HG02884 (cell line): ENCODE measurements around the gene RMC1.
"Not testable (repeated sequence)": the region's sequence is repeated elsewhere in the genome, so short reads cannot be mapped to it uniquely, and the experiment has no call there.

Experiments used
- ATAC-seq: cut with Tn5 transposase; IDR thresholded peaks from one replicate; pipeline ENCODE4 v1.9.1; 2021; ENCODE audit warnings: mild to moderate bottlenecking, moderate library complexity; ENCODE audit not compliant: unreplicated experiment

RMC1 gene

DNA sequence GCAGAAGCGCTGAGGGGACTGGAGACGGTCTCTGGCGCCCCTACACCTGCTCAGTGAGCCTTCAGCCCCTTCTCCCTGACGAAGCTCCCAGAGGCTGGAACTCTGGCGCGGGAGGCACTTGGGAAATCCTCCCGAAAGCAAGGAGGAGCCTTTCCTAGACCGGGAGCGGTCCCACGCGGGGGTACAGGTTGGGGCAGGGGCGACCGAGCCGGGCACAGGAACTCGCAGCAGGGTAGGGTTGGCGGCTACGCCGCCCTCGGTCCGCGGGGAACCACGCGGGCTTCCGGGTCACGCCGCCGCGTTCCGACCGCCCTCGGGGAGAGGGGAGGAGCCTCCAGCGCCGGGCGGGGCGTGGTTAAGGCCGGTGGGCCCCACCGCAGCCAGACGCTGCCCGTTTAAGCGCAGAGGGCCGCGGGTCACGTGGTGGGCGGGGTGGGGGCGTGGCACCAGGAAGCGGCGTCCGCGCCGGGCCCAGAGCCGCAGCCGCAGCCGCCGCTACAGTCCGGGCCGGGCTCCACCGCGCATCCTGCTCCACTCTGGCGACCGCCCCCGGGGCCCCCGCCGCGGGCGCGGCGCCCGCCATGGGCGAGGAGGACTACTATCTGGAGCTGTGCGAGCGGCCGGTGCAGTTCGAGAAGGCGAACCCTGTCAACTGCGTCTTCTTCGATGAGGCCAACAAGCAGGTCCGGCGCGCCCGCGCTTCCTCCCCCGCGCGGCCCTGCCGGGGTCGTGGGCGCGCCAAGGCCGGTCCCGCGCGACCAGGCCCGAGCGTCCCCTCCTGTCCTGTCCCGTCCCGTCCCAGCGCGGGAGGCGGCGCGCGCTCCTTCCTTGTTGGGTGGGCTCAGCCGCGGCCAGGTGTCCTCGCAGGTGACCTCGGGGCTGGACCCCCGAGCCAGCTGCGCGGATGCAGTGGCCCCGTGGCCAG lies at the start of gene RMC1:
Gene RMC1, plus strand, starts transcription at position 474 of the 925 bp plus-strand sequence. Its CDS starts 108 bp downstream, at position 582.
- peak; percentile 67 for ATAC-seq

DNA sequence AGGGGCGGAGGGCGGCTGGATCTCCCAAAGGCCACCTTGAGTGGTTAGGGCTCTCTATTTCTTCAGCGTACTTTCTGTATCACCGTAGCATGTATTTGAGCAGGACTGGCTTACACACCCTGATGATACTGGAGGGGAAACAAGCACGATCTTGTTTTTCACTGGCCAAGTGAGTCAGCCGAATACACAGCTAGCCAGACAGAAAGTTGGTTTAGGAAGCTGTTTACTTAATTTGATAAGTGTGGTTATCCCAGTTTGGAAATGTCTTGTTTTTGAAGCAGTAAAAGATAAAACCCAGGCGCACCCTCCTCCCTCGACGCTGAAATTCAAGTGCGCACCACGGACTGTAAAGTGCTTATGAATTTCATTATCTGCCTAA lies 49.6 kb upstream of the RMC1 start:
- peak; percentile 6 for ATAC-seq

DNA sequence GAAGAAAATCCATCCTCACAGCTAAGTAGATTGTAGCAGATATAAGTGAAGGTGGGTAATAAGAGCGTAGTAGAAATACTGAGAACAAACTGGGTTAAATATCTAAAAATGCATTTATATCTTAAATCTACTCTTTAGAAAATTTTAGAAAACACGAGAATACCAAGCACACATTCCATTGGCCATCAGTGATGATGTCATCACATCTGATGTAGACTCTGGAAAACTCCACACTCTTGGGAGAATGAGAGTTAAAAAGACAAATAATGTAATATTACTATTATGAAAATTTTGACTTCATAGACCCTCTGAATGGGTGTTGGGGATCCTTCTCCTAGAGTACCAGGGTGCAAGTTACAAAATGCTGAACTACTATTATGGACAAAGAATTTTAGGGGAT lies 46.5 kb upstream of the RMC1 start:
- ATAC-seq: no peak

DNA sequence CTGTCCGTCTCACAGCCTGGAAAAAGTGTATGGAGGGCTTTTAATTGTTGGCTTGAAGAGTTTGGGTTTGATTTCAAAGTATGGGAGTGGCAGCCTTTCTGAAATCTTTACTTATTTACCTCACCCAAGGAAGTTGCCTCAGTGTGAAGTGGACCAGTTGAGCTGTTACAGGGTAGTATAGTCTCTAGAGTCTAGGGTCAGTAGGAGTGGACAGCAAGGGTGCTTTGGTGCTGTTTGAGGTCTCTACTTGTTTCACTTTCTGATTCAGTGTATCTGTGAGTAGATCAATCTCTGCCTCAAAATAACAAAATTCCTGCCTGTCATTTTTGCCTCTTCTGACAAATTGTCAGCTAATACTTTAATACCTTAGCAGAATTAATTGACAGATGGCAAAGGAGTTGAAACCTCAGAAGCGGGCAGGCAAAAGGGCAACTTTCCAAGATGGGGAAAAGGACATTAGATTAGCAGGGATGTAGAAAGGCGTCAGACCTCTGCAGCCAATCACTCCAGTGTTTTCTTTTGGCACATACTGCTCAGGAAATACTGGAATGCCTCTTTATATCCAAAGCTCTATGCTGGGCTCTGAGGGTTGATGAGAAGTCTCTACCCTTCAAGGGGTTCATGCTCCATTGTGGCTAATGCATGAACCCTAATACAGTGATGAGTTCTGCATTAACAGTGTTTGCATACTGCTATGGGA lies 44.3 kb upstream of the RMC1 start:
- ATAC-seq: no peak

DNA sequence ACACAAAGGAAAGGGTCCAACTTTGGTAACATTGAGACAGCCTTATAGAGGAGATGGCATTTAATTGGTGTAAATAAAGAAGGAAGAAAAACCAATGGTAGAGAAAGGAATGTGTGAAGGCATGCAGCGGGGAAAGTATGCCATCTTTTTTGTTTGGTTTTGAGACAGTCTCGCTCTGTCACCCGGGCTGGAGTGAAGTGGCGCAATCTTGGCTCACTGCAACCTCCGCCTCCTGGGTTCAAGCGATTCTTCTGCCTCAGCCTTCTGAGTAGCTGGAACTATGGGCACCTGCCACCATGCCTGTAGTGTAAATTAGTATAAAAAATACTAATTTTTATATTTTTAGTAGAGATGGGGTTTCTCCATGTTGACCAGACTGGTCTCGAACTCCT lies 43.8 kb upstream of the RMC1 start:
- no peak for ATAC-seq

DNA sequence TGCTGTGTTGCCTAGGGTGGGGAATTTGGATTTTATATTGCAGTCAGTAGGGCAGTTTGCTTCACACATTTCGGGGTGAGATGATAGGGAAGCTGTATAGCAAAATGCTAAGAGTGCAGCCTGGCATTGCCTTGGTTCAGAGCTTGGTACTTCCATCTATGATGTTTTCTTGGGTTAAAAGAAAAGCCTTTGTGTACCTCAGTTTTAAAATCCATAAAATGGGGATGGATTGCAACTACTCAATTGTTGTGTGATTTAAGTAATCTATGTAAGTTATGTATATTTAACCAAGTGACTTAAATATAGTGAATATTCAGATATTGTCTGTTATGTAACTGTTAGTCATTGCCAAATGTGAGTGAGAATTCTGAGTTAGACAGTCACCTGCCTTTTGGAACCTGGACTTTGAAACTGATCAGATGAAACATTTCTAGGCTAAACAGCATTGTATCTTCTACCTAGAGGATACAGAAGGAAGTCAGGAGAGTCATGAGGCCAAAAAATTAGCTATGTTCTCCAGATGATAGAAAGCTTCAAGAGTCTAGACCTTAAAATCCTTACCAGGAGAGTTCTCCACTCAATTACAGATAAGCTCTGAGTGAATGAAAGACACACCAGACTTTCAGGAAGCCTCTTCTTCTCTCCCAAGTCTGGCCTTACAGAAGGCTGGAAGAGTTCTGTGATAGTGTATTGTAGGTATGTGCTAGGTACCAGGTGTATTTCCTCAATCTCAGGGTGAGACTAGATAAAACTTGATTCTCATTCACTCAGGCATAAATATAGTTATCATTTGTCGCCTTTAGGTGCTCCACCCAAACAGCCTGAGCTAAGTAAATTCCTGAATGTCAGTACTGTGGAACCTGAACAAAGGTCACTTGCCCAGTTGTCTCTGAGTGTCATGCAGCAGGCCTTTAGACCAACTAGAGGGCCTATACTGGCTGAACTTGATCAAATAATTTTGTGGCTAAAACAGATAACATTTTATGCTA lies 42.7 kb upstream of the RMC1 start:
- no peak for ATAC-seq

DNA sequence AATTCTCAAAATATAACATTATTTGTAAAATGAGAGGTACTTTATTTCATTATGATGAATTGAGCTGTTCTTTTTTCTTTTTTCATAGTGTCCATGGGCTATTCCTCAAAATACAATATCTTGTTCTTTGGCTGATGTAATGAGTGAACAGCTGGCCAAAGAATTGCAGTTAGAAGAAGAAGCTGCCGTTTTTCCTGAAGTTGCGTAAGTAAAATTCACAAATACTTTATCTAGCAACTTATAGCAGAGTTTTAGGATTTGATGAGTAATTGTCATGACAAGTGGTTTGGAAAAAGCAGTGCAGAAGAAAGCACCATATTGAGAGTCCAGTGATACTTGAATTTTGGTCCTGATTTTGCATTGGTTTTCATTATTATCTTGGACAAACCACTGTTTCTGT lies 40.4 kb upstream of the RMC1 start:
- no peak for ATAC-seq

DNA sequence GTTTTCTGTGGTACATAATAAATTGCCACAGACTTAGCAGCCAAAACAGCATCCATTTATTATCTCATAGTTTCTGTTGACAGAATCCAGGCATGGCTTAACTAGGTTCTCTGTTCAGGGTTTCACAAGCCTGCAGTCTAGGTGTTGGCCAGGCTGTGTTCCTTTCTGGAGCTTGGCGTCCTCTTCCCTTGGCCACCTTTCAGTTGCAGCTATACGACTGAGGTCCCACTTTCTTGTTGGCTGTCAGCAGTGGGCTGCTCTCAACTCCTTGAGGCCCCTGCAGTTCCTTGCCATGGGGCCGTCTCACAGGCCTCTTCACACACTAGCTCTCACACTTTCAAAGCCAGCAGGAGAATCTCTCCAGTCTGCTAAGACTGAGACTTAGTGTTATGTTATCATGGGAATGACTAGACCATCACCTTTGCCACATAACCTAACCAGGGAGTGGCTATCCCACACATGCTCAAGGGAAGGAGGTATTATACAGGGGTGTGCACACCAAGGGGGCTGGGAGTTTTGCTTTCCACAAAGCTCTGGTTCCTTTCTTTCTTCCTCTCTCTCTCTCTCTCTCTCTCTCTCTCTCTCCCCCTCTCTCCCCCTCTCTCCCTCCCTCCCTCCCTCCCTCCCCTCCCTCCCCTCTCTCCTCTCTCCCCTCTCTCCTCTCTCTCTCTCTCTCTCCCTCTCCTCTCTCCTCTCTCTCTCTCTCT lies 34.4 kb upstream of the RMC1 start:
- no peak for ATAC-seq

DNA sequence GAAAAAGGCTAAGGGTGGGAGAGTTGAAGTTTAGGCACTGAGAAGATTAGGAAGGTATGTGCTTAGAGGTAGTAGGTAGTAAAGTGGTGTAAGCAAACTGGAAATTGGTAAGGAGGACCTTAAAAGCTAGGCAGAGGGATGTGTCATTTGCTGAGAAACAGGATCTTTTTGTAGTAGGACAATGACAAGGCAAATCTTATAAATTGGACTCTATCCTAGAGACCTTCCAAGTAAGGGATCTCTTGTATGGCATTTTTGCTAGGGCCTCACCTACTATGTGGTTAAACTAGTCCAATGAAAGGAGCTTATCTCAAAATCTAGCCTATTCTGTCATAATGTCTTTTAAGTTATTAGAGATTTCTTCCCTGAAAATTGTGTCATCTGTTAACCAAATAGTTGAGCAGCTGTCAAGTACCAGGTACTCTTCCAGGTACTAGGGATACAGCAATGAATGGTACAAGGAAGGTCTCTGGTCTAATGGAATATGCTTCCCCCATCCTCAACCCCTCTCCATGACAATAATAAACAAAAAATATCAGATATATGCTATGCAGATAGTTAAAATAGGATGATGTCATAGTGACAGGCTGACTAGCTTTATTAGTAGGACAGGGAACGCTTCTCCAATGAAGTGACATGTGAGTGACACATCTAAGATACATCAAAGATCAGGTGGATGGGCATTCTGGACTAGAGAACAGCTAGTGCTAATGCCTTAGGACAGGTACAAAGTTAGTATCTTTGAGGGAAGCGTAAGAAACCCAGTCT lies 32.5 kb upstream of the RMC1 start:
- no peak for ATAC-seq

DNA sequence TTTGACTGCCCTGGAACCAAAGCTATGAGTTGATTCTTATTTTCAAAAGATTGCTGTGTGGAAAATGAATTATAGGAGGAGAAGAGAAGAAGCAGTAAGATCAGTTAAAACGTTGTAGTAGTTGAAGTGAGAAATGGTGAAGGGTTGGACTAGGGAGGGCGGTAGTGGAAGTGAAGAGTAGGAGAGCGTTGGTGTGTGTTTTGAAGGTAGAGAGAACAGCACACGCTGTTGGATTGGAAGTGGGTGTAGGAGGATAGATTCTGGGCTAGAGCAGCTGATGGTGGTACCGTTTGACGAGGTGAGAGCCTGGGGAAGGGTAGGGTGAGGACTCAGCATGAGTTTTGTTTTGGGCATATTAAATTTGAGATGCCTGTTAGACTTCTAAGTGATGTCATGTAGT lies 31.8 kb upstream of the RMC1 start:
- ATAC-seq: no peak

DNA sequence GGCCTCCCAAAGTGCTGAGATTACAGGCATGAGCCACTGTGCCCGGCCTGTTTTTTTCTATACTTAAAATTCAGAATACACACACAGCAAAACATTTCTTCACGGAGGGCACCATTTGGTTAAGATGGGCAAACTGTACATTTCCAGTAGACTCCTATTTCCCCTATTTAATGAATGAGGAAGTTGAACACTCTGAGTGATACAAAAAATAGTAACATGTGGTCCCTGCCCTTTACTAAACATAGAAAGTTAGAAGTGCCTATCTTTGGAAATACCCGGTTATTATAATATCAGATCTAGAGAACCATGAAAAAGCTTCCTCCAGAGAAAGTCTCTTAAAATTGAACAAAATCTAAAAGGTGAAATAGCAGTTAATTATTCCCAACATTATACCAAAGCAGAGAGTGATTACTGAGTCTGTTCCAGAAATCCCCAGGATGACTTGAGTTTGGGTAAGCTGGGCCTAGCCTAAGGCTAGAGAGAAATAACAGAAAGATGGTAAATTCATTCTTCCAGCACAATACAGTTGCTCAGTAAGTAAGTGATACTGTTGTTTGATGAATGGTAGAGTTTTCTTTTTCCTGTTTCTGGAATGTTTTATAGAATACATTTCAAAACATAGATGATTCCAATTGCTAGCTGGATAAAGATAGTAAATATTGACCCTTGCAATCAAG lies 23.3 kb upstream of the RMC1 start:
- peak; percentile 52 for ATAC-seq

DNA sequence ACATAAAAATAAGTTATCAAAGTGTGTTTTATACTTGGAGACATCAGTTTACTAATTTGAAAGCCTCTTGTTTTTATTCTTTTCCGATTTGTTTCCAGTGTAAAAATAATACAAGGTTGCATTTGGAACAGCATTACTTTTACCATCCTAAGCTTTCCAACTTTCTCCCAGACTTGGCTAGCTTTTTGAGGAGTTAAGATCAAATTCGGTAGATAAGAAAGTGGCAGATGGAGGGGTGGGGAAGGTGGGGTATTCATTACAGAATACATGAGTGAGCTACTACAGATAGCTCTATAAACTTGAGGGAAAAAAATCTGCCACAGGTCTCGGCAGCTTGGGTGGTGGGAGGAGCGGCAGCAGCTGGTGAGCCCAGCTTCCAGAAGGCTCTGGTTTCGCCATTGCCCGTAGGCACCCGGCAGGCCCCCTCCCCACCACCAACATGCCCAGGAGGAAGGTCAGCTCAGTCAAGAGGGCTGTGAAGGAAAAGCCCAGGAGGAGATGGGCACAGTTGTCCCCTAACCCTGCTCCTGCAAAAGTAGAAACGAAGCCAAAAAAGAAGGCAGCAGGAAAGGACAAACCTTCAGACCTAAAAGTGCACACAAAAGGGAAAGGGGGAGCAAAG lies 18.6 kb upstream of the RMC1 start:
- ATAC-seq: no peak

DNA sequence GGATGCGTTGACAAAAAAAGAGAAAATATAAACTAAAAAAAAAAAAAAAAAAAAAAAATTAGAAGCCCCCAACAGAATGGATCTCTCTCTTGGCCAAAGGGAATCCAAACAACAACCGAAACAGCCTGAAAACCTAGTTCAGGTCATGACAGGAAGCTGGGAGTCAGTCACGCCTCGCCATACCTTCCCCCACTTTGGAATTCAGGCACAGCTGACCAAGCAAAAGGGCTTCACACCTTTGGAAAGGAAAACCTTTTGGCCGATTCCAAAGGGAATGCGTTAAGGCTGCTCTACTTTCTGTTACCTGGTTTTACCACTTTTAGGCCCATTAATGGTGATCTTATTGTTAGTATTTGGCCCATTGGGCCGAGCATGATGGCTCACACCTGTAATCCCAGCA lies 17.9 kb upstream of the RMC1 start:
- no peak for ATAC-seq

DNA sequence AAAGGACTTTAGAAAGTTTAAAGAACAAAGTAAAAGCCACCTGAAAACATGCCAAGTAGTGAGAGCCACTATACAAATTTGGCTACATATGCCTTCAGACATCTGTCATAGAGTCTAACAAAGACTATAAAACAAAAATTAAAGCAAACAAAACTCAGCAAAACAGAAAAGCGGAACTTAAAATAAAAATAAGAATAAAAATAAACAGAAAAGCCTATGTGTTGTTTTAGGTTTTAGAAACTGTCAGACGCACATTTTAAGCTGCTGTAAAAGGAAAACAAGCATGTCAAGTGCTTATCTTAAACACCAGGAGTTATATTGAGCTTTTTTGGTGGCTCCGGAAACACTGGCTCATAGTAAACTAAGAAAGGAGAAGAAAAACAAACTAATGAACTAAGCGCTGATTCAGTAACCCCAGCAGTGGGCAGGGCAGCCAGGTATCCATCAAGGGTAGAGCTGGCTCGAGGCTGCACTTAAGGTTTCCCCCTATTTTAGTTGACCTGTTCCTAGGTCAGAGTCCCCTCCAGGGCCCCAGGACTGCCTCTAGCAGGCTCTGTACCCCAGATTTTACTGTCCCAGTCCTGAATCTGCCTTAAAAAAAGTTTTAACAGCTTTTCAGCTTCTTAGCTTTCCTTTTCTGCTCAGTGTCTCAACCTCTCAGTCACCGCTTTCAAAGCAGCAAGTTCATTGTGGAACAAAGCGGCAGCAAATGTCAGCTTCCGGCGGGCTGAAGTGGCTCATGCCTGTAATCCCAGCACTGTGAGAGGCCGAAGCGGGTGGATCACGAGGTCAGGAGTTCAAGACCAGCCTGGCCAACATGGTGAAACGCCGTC lies 15.4 kb upstream of the RMC1 start:
- ATAC-seq: peak; percentile 76

DNA sequence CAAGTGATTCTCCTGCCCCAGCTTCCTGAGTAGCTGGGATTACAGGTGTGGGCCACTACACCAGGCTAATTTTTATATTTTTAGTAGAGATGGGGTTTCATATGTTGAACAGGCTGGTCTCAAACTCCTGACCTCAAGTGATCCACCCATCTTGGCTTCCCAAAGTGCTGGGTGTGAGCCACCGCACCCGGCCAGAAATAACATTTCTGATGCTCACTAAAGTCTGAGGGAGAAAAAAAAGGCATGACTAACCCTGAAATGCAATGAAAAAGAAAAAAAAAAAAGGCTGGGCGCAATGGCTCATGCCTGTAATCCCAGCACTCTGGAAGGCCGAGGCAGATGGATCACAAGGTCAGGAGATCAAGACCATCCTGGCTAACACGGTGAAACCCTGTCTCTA lies 13.7 kb upstream of the RMC1 start:
- not testable (repeated sequence) for ATAC-seq

DNA sequence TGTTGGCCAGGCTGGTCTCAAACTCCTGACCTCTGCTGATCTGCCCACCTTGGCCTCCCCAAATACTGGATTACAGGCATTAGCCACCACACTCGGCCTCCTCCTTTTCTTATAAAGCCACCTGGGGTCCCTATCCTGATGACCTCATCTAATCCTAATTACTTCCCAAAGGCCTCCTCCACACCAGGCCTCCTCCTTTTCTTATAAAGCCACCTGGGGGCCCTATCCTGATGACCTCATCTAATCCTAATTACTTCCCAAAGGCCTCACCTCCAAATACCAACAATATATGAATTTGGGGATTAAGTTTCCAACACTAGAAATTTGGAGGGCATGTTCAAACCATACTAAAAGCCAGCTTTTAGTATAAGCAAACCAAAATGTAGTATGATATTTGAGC lies 9.7 kb upstream of the RMC1 start:
- no peak for ATAC-seq

DNA sequence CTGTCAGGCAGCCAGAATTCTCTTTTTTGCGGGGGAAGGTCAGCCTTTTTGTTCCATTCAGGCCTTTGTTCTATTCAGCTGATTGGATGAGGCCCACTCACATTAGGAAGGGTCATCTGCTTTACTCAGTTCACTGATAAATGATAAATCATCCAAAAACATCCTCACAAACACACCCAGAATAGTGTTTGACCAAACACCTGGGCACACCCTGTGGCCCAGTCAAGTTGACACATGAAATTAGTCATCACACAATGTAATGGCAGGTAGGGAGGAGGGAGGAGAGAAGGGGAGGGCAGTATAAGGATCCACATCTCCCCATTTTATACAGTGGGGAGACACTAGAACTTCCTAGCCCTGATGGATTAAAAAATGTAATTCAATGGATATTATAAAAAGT lies 8.3 kb upstream of the RMC1 start:
- ATAC-seq: no peak
